ENCODE measurements around the gene ADGRL1. TPM values are rescaled to one million over a fixed set of nuclear protein-coding genes. Genes with fewer than 3 reads are reported as not detected.
"Not testable (repeated sequence)": the region's sequence is repeated elsewhere in the genome, so short reads cannot be mapped to it uniquely, and the experiment has no call there.

The ADGRL1 gene
- total and polyA plus RNA-seq, 2 of the 8 experiments (the other 6 are each of a cell fraction or from before 2014, with no cell fraction given), result 95.6 to 112 TPM

- TF ChIP-seq, protein P1, sequence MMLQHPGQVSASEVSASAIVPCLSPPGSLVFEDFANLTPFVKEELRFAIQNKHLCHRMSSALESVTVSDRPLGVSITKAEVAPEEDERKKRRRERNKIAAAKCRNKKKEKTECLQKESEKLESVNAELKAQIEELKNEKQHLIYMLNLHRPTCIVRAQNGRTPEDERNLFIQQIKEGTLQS (IDR thresholded peaks at IDR 0.05; ENCODE audit: insufficient read depth, low read depth, low read length), result no peak
- TF ChIP-seq RNF2 (IDR thresholded peaks at IDR 0.05; ENCODE audit: borderline replicate concordance, low read depth, low read length, missing control alignments, poor library complexity, severe bottlenecking) (no peak), BACH1 (IDR thresholded peaks at IDR 0.05; ENCODE audit: low read length) (no peak), SP2 (IDR thresholded peaks at IDR 0.05; ENCODE audit: low read length) (no peak), JUND (IDR thresholded peaks at IDR 0.05; ENCODE audit: low read length) (no peak), SP4 (IDR thresholded peaks at IDR 0.05; ENCODE audit: low read length) (no peak), BRCA1 (IDR thresholded peaks at IDR 0.05; ENCODE audit: low read depth, low read length) (no peak), SAP30 (IDR thresholded peaks at IDR 0.05; ENCODE audit: insufficient read depth, insufficient replicate concordance, low read length) (no peak), HDAC6 (IDR thresholded peaks at IDR 0.05; ENCODE audit: low read depth, low read length) (no peak), MAFK (IDR thresholded peaks at IDR 0.05; ENCODE audit: low read depth, low read length) (no peak), ZNF274 (IDR thresholded peaks at IDR 0.05; ENCODE audit: borderline replicate concordance, extremely low read depth, low read length) (no peak)
Measured at GRCh38 chr19:14237014-14237941, 31.3 kb upstream of the ADGRL1 start (continued).

- H4K5ac ChIP-seq (ENCODE audit: insufficient read length, low read depth, low read length); H3K18ac ChIP-seq (ENCODE audit: extremely low read depth, low read length); H3K36me3 ChIP-seq (ENCODE audit: control insufficient read depth in 2 of 4, insufficient read depth in 4 of 4, low read length in 3 of 4); H3K4ac ChIP-seq (replicated peaks; ENCODE audit: insufficient read length, low read depth, low read length); H4K91ac ChIP-seq (replicated peaks; ENCODE audit: insufficient read length, low read length); CTCF ChIA-PET (ENCODE audit: partially characterized antibody); H3K79me2 ChIP-seq (ENCODE audit: control insufficient read depth in 1 of 2, insufficient read depth in 2 of 2, low read length in 2 of 2); H2BK15ac ChIP-seq (ENCODE audit: low read length); DNase-seq (ENCODE audit: low read depth in 1 of 2, low spot score in 2 of 2); H3K4me1 ChIP-seq (replicated peaks in 1 of 4; ENCODE audit: control insufficient read depth in 3 of 4, insufficient read depth in 4 of 4, low read length in 3 of 4); H3K4me2 ChIP-seq (ENCODE audit: insufficient read depth in 1 of 2, low read depth in 2 of 2, low read length in 2 of 2); H2AK5ac ChIP-seq (ENCODE audit: low read depth, low read length); H2BK5ac ChIP-seq (ENCODE audit: low read depth, low read length); H3K27me3 ChIP-seq (replicated peaks in 1 of 4; ENCODE audit: control insufficient read depth in 3 of 4, extremely low read depth in 1 of 4, insufficient read depth in 3 of 4, low read length in 3 of 4); H3K4me3 ChIP-seq (ENCODE audit: extremely low read depth in 1 of 4, insufficient read depth in 2 of 4, low read depth in 3 of 4, low read length in 4 of 4); H2BK120ac ChIP-seq (replicated peaks; ENCODE audit: low read depth, low read length); H3K23ac ChIP-seq (ENCODE audit: insufficient read length); H3K79me1 ChIP-seq (ENCODE audit: low read depth, low read length); H3K9me3 ChIP-seq (ENCODE audit: insufficient read depth in 2 of 2, low read depth in 1 of 2, low read length in 1 of 2); H2BK12ac ChIP-seq (ENCODE audit: low read depth, low read length); H3K9ac ChIP-seq (replicated peaks in 1 of 4; ENCODE audit: extremely low read depth in 1 of 4, low read depth in 3 of 4, low read length in 3 of 4); H2BK20ac ChIP-seq (ENCODE audit: low read length); H3K23me2 ChIP-seq (ENCODE audit: low read depth, low read length); H4K8ac ChIP-seq (ENCODE audit: extremely low read depth, insufficient read depth, low read length); H3K14ac ChIP-seq (ENCODE audit: insufficient read length); POLR2A ChIA-PET (ENCODE audit: partially characterized antibody); H3K56ac ChIP-seq (replicated peaks; ENCODE audit: insufficient read length, low read depth, low read length); H2AFZ ChIP-seq (ENCODE audit: low read length); H4K20me1 ChIP-seq (replicated peaks in 1 of 2; ENCODE audit: control insufficient read depth in 1 of 2, insufficient read depth in 2 of 2, low read length in 2 of 2); H3K27ac ChIP-seq (ENCODE audit: low read depth, low read length); FAIRE-seq: not testable (repeated sequence)
- 97% methylated on average over 4 of the region's 4 CpGs; no CpG with 5 or more reads in 1 of the 2 experiments for WGBS, 2 experiments (ENCODE audit: extremely low coverage in 1 of 2, insufficient coverage in 1 of 2, insufficient read length in 1 of 2, insufficient replicate concordance in 2 of 2, low coverage in 1 of 2, low lambda C conversion rate in 2 of 2, missing lambda C conversion rate in 1 of 2)
Measured at GRCh38 chr19:14232945-14233344, 27.0 kb upstream of the ADGRL1 start.
